RWPE2 (cell line): Measurements from ENCODE around the gene KIN.
A peak's percentile ranks its signal among the peaks of the same experiment; 100 is the strongest.

ENCODE experiments used
- ATAC-seq: fragments of 200-7000 bp; cut with Tn5 transposase; 3 replicates; pipeline ENCODE4 v1.9.1; 2021; ENCODE audit warnings: low read depth
- DNase-seq: peaks from one replicate; pipeline ENCODE4 v3.0.0-alpha.2; 2020; ENCODE audit warnings: low spot score
- H3K27ac ChIP-seq: fragments of 450-650 bp; 2 replicates; pipeline ENCODE4 v1.5.1; 2017; ENCODE audit warnings: mild to moderate bottlenecking; ENCODE audit not compliant: poor library complexity, severe bottlenecking
- H3K27me3 ChIP-seq: fragments of 250-450 bp; sonication (Bioruptor Pico); 2 replicates; pipeline ENCODE4 v1.5.1; 2021; ENCODE audit warnings: mild to moderate bottlenecking, moderate library complexity; ENCODE audit not compliant: insufficient read depth, poor library complexity, severe bottlenecking
- H3K36me3 ChIP-seq: fragments of 250-450 bp; sonication (Bioruptor Pico); 2 replicates; pipeline ENCODE4 v1.5.1; 2020; ENCODE audit warnings: low read depth, mild to moderate bottlenecking, moderate library complexity
- H3K4me1 ChIP-seq: fragments of 250-450 bp; sonication (Bioruptor Pico); 2 replicates; pipeline ENCODE4 v1.5.1; 2021; ENCODE audit warnings: mild to moderate bottlenecking, moderate library complexity; ENCODE audit not compliant: insufficient read depth, poor library complexity, severe bottlenecking
- H3K4me3 ChIP-seq: fragments of 250-450 bp; sonication (Bioruptor Pico); 2 replicates; pipeline ENCODE4 v1.5.1; 2021; ENCODE audit warnings: mild to moderate bottlenecking, moderate library complexity; ENCODE audit not compliant: severe bottlenecking
- H3K9me3 ChIP-seq: fragments of 250-450 bp; sonication (Bioruptor Pico); 2 replicates; pipeline ENCODE4 v1.5.1; 2021; ENCODE audit warnings: mild to moderate bottlenecking, moderate library complexity; ENCODE audit not compliant: severe bottlenecking
- TF ChIP-seq, protein P1 (sequence below): fragments of 450-650 bp; IDR thresholded peaks from one replicate; pipeline ENCODE4 v1.5.1; 2017; ENCODE audit warnings: mild to moderate bottlenecking, moderate library complexity; ENCODE audit not compliant: poor library complexity, severe bottlenecking

Gene KIN

DNA sequence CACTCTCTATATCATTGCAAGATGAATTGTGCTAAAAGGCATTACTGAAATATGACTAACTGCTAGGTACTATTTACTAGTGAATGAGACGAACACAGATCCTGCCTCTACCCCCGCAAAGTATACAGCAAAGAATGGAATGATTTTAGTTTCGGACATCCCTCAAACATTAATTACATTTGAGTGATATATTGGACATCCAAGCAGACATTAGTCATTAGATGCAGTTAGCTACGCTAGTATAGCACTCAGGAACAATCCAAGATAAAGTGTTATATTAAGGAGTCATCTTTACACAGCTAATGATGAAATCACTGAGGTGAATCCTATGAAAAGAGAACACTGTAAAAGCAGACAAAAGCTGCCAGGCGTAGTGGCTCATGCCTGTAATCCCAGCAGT lies 23.2 kb upstream of the KIN start:
- ATAC-seq, result peak; percentile 51; the same call in 2 of the 3 replicates
- H3K27ac ChIP-seq, result no peak overlapping the region
- H3K36me3 ChIP-seq, result peaks cover 19% of the 10 kb centered on the region
- H3K4me1 ChIP-seq, result no peaks in the 10 kb centered on the region
- TF ChIP-seq, protein P1, sequence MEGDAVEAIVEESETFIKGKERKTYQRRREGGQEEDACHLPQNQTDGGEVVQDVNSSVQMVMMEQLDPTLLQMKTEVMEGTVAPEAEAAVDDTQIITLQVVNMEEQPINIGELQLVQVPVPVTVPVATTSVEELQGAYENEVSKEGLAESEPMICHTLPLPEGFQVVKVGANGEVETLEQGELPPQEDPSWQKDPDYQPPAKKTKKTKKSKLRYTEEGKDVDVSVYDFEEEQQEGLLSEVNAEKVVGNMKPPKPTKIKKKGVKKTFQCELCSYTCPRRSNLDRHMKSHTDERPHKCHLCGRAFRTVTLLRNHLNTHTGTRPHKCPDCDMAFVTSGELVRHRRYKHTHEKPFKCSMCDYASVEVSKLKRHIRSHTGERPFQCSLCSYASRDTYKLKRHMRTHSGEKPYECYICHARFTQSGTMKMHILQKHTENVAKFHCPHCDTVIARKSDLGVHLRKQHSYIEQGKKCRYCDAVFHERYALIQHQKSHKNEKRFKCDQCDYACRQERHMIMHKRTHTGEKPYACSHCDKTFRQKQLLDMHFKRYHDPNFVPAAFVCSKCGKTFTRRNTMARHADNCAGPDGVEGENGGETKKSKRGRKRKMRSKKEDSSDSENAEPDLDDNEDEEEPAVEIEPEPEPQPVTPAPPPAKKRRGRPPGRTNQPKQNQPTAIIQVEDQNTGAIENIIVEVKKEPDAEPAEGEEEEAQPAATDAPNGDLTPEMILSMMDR, result no peak
- no peak overlapping the region for H3K4me3 ChIP-seq
- H3K9me3 ChIP-seq, result no peaks in the 10 kb centered on the region
- no peak for DNase-seq
- H3K27me3 ChIP-seq, result no peaks in the 10 kb centered on the region

- TF ChIP-seq, protein P1, result no peak
- ATAC-seq (no peak), DNase-seq (no peak)
- Histone ChIP-seq H3K36me3 (peaks cover 21% of the 10 kb centered on the region), H3K4me3 (no peak overlapping the region), H3K27ac (no peak overlapping the region), H3K4me1 (no peaks in the 10 kb centered on the region), H3K9me3 (no peaks in the 10 kb centered on the region), H3K27me3 (no peaks in the 10 kb centered on the region)
Measured at GRCh38 chr10:7810443-7810842, 22.6 kb upstream of the KIN start.

DNA sequence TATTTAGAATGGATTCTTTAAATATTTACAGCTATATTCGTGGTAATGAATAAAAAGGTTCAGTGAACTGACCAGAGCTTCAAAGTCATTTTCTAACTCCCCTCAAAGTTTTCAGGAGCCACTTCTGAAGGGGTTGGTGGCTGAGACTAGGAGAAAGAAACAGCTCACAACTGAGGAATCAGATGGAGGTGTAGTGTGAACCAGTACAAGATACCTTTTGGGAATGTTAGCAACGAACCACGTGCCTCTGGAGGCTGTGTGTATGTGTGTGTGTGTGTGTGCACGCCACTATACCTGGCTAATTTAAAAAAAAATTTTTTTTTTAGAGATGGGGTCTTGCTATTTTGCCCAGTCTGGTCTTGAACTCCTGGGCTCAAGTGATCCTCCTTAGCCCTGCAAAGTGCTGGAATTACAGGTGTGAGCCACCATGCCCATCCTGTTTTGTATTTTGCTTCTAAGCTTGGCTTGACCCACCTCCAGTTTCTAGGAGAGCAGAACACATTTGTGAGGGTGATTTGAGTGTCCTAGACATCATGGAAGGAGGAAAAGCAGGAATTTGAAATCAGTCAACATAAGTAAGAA lies 21.0 kb upstream of the KIN start:
- TF ChIP-seq, protein P1, result no peak
- Histone ChIP-seq H3K4me3 (no peak overlapping the region), H3K4me1 (no peaks in the 10 kb centered on the region), H3K9me3 (no peaks in the 10 kb centered on the region), H3K27ac (no peak overlapping the region), H3K36me3 (peaks cover 37% of the 10 kb centered on the region), H3K27me3 (no peaks in the 10 kb centered on the region)
- ATAC-seq (no peak), DNase-seq (no peak)

- no peak overlapping the region for H3K27ac ChIP-seq
- TF ChIP-seq, protein P1, result no peak
- ATAC-seq (no peak), DNase-seq (no peak)
- H3K27me3 ChIP-seq, result no peaks in the 10 kb centered on the region
- no peak overlapping the region for H3K4me3 ChIP-seq
- no peaks in the 10 kb centered on the region for H3K9me3 ChIP-seq
- no peaks in the 10 kb centered on the region for H3K4me1 ChIP-seq
- H3K36me3 ChIP-seq, result peaks cover 76% of the 10 kb centered on the region
Measured at GRCh38 chr10:7804741-7805140, 16.9 kb upstream of the KIN start.

DNA sequence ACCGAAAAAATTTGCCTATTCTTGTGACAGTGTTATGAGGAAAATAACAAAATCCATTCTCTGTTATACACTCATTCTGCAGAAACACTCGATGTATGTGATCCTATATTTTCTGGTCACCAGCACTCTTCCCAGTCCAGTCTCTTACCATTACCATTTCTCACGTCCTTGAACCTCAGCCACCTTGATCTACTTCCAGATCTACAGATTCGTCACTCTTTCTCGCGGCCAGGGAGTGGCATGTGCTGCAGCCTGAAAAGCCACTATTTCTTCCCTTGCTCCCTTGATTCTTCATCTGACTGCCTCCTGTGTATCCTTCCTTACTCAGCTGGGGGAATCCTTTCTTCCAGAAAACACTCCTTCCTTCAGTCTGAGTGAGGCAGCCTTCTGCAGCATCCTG lies 16.4 kb upstream of the KIN start:
- H3K9me3 ChIP-seq, result no peaks in the 10 kb centered on the region
- DNase-seq (no peak), ATAC-seq (no peak)
- no peak overlapping the region for H3K27ac ChIP-seq
- TF ChIP-seq, protein P1, result no peak
- H3K4me3 ChIP-seq, result no peak overlapping the region
- no peaks in the 10 kb centered on the region for H3K27me3 ChIP-seq
- peaks cover 81% of the 10 kb centered on the region for H3K36me3 ChIP-seq
- no peaks in the 10 kb centered on the region for H3K4me1 ChIP-seq
